ENCODE measurements around the gene TGM2. TPM values are rescaled to one million over a fixed set of nuclear protein-coding genes. Genes with fewer than 3 reads are reported as not detected.

Gene TGM2
- total RNA-seq, 4 donors from 2014 or later, result 3.7 to 6.2 (median 4.6) TPM

DNA sequence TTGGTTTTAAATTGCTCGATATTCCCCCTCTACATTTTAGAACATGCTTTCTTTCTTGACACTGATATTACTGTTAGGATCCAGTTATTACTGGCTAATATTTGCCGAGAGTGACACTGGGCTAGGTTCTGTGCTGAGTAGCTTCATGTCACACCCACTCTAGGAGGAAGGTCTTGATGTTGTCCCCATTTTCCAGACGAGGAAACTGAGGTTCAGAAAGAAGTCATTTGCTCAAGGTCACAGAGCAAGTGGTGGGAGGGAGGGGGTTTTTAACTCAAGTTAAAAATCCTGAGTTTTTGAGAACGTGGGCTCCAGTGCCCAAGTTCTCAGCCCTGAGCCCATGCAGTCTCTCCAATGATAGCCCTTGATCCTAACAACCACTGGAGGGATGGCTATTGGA lies 18.9 kb downstream of the TGM2 start:
- WGBS, 2 donors, result 87 to 93% methylated on average over 4 of the region's 4 CpGs
- DNase-seq (ENCODE audit: low spot score in 2 of 2), result no peak
- H3K4me3 ChIP-seq (ENCODE audit: low read depth, poor library complexity, severe bottlenecking), result no peak overlapping the region
- intact Hi-C loops (cut with DNase I; ENCODE audit: low total_unique reads), result no loop called here
- no peak for TF ChIP-seq POLR2A (IDR thresholded peaks at IDR 0.05)
- TF ChIP-seq, protein P1, sequence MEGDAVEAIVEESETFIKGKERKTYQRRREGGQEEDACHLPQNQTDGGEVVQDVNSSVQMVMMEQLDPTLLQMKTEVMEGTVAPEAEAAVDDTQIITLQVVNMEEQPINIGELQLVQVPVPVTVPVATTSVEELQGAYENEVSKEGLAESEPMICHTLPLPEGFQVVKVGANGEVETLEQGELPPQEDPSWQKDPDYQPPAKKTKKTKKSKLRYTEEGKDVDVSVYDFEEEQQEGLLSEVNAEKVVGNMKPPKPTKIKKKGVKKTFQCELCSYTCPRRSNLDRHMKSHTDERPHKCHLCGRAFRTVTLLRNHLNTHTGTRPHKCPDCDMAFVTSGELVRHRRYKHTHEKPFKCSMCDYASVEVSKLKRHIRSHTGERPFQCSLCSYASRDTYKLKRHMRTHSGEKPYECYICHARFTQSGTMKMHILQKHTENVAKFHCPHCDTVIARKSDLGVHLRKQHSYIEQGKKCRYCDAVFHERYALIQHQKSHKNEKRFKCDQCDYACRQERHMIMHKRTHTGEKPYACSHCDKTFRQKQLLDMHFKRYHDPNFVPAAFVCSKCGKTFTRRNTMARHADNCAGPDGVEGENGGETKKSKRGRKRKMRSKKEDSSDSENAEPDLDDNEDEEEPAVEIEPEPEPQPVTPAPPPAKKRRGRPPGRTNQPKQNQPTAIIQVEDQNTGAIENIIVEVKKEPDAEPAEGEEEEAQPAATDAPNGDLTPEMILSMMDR (IDR thresholded peaks at IDR 0.05), result no peak

- TF ChIP-seq, protein P1 (IDR thresholded peaks at IDR 0.05), result no peak
- TF ChIP-seq POLR2A (IDR thresholded peaks at IDR 0.05), result no peak
- H3K4me3 ChIP-seq (ENCODE audit: low read depth, poor library complexity, severe bottlenecking), result no peak overlapping the region
- no peak for DNase-seq (ENCODE audit: low spot score in 2 of 2)
- intact Hi-C loops (cut with DNase I; ENCODE audit: low total_unique reads), result no loop called here
- WGBS, 2 donors, result 93 to 97% methylated on average over 4 of the region's 4 CpGs
Measured at GRCh38 chr20:38145729-38146075, 19.4 kb downstream of the TGM2 start.

GRCh38 chr20:38144974-38145728 lies 19.9 kb downstream of the TGM2 start:
- TF ChIP-seq POLR2A (IDR thresholded peaks at IDR 0.05), result no peak
- TF ChIP-seq, protein P1 (IDR thresholded peaks at IDR 0.05), result no peak
- no peak overlapping the region for H3K4me3 ChIP-seq (ENCODE audit: low read depth, poor library complexity, severe bottlenecking)
- WGBS, 2 donors, result 80% methylated on average over 9 of the region's 9 CpGs
- no peak for DNase-seq (ENCODE audit: low spot score in 2 of 2)
- intact Hi-C loops (cut with DNase I; ENCODE audit: low total_unique reads), result no loop called here

DNA sequence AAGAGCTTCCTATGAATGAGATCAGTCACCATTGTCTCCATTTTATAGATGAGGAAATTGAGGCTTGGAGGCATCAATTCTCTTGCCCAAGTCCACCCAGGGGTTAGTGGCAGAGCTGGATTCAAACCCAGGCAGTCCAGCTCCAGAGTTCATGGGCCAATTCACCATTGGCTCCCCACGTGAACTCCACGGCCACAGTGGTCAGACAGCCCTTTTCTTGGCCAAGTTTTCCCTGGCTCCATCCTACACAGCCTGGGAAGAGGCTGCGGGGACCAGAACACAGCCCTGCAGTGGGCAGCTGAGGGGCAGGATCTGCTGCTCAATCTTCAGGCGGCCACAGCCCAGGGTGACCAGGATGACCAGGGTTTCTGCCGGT lies 20.5 kb downstream of the TGM2 start:
- no peak for DNase-seq (ENCODE audit: low spot score in 2 of 2)
- no peak overlapping the region for H3K4me3 ChIP-seq (ENCODE audit: low read depth, poor library complexity, severe bottlenecking)
- intact Hi-C loops (cut with DNase I; ENCODE audit: low total_unique reads), result no loop called here
- 77 to 86% methylated on average over 5 of the region's 5 CpGs for WGBS, 2 donors
- TF ChIP-seq POLR2A (IDR thresholded peaks at IDR 0.05), result no peak
- TF ChIP-seq, protein P1 (IDR thresholded peaks at IDR 0.05), result no peak

DNA sequence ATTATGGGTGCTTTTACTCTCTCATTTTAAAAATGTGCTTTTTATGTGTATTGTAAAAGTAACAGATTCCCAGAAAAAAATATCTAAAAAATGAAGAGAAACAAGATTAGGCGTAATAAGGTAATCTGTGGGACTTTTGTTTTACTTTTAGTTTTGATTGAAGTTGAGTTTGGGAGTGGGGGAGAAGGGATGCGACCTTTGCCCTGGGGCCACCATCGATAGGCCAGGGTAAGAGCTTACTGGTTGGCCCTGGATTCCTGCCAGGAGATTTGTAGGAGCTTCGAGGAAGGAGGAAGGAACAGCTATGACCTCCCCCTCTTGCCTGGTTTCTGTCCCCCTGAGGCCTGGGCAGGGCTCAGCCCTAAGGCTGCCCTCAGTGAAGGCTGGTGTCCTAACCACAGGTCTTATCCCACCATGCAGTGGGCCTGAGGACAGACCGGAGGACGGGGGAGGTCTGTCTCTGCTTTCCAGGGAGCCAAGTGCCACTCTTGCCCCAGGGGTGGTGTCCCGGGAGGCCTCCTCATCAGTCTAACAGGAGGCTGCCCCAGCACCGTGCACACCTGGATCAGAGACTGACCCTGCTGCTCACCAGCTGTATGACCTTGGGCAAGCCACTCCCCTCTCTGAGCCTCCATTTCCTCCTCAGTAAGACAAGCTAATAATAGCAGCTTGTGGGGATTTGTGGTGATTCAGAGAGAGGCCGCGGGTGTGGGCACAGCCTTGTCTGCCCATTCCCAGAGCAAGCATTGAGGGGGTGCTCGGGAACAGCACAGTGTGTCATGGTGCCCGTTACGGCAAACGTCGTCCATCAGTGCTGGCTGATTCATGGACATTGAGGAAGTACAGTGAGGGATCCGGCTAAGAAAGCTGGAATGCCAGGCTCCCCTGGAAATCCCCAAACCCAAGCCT lies 21.2 kb downstream of the TGM2 start:
- DNase-seq (ENCODE audit: low spot score in 2 of 2), result no peak
- no peak for TF ChIP-seq POLR2A (IDR thresholded peaks at IDR 0.05)
- TF ChIP-seq, protein P1 (IDR thresholded peaks at IDR 0.05), result no peak
- intact Hi-C loops (cut with DNase I; ENCODE audit: low total_unique reads), result no loop called here
- 34 to 35% methylated on average over 15 to 16 of the region's 16 CpGs for WGBS, 2 donors
- no peak overlapping the region for H3K4me3 ChIP-seq (ENCODE audit: low read depth, poor library complexity, severe bottlenecking)
